GM13976 (cell line): Measurements from ENCODE around the gene SNX21.
A peak's percentile ranks its signal among the peaks of the same experiment; 100 is the strongest.

ENCODE experiments used
- DNase-seq: peaks from one replicate; pipeline ENCODE4 v3.0.0; 2012; ENCODE audit warnings: low spot score
- in situ Hi-C: fragments of 300-500 bp; cut with MboI; formaldehyde crosslinking; loops from one replicate; pipeline ENCODE4 v1.12.0; 2022; ENCODE audit warnings: low sequenced_read_pairs, mixed read lengths, inconsistent platforms; ENCODE audit not compliant: unreplicated experiment
- TF ChIP-seq, protein P1 (sequence below): IDR thresholded peaks from 2 replicates; pipeline ENCODE4 v1.5.1; 2012; ENCODE audit warnings: borderline replicate concordance, mild to moderate bottlenecking; ENCODE audit not compliant: insufficient read depth; ENCODE audit errors: extremely low read depth, missing control alignments, control extremely low read depth

The SNX21 gene

GRCh38 chr20:45841407-45842129, 8.0 kb downstream of the SNX21 start:
- in situ Hi-C loops, result no loop called here
- no peak for DNase-seq
- TF ChIP-seq, protein P1, sequence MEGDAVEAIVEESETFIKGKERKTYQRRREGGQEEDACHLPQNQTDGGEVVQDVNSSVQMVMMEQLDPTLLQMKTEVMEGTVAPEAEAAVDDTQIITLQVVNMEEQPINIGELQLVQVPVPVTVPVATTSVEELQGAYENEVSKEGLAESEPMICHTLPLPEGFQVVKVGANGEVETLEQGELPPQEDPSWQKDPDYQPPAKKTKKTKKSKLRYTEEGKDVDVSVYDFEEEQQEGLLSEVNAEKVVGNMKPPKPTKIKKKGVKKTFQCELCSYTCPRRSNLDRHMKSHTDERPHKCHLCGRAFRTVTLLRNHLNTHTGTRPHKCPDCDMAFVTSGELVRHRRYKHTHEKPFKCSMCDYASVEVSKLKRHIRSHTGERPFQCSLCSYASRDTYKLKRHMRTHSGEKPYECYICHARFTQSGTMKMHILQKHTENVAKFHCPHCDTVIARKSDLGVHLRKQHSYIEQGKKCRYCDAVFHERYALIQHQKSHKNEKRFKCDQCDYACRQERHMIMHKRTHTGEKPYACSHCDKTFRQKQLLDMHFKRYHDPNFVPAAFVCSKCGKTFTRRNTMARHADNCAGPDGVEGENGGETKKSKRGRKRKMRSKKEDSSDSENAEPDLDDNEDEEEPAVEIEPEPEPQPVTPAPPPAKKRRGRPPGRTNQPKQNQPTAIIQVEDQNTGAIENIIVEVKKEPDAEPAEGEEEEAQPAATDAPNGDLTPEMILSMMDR, result no peak

DNA sequence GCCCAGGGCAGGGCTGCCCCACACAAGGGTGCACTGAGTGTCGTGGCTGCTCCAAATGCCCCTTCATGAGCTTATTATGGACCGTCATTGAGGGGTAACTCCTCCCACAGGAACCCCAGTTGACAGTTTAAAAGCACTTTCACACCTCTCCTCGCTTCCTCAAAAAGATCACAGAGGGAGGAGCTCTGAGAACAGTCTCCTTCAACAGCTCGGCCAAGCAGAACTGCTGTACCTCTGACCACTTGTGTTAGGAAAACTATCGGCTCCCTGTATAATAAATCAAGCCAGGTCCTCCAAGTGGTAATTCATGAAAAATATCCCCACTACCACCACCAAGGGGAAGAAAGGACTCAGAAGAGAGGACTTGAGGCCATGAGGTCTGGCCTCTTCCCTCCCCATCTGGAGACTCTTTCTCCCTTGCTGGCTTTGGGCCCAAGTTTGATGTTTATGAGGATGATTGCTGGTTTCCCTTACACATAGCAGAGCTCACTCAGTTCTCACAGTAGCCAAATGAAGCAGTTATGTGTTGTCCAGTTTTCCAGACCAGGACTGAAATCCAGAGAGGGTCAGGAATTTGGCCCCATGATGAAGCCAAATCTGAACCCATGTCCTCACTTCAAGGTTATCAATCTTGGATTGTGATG, 8.7 kb downstream of the SNX21 start:
- TF ChIP-seq, protein P1, result no peak
- in situ Hi-C loops, result no loop called here
- DNase-seq, result peak; percentile 82

GRCh38 chr20:45843506-45843905, 9.9 kb downstream of the SNX21 start:
- DNase-seq, result no peak
- TF ChIP-seq, protein P1, result no peak
- in situ Hi-C loops, result no loop called here

DNA sequence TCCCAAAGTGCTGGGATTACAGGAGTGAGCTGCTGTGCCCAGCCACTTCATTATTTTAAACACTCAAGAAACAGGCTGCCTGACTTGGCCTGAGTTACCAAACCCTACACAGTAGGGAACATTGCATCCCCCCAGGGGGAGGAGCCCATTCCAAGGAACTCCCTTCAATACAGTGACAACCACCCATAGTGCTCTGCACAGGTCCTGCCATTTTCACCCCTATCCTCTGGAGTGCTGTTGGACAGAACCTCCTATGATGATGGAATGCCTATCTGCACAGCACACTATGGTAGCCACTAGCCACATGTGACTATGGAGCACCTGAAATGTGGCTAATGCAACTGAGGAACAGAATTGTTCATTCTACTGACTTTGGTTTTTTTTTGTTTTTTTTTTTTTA, 11.9 kb downstream of the SNX21 start:
- DNase-seq, result no peak
- in situ Hi-C loops, result no loop called here
- TF ChIP-seq, protein P1, result no peak

DNA sequence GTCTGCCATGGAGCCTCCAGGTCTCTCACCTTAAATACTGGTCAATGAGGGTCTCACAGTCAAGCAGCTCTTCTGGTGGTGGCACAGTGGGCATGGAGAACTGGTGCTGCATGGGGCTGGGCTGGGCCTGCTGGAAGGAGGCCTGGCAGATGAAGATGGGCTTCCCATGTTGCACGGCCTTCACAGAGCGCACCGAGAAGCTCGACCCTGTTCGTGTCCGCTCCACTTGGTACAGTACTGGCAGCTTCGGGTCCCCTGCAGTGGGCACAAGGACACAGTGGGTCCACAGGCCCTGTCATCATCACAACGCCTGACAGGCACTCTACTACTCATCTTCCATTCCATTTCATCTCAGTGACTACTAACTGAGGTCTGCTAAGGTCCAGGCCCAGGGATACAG, 14.8 kb downstream of the SNX21 start:
- in situ Hi-C loops, result no loop called here
- no peak for DNase-seq
- TF ChIP-seq, protein P1, result no peak

- in situ Hi-C loops, result no loop called here
- no peak for DNase-seq
- TF ChIP-seq, protein P1, result no peak
Observed at GRCh38 chr20:45848969-45849582, 15.5 kb downstream of the SNX21 start.
